Measurements from ENCODE around the gene DBP.

The DBP gene

DNA sequence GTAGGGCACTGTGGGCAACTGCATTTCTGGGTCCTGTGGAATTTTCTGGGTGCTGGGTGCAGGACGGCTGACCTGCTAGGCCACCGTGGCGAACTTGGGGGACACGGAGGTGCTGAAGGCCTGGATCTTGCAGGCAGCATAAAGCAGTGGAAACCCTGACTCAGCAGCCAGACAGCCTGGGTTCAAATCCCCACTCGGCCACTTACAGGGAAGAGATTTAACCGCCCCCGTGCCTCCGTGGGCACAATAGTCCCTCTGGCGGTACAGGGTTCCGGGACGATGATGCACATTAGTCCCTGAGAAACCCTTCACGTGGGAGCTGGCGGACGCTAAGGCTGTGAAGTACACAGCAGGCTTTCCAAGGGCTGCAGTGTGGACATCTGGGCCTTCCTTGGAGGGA is 25.3 kb downstream of the DBP start:
- peaks cover 23% of the 10 kb centered on the region for H3K36me3 Mint-ChIP-seq

DNA sequence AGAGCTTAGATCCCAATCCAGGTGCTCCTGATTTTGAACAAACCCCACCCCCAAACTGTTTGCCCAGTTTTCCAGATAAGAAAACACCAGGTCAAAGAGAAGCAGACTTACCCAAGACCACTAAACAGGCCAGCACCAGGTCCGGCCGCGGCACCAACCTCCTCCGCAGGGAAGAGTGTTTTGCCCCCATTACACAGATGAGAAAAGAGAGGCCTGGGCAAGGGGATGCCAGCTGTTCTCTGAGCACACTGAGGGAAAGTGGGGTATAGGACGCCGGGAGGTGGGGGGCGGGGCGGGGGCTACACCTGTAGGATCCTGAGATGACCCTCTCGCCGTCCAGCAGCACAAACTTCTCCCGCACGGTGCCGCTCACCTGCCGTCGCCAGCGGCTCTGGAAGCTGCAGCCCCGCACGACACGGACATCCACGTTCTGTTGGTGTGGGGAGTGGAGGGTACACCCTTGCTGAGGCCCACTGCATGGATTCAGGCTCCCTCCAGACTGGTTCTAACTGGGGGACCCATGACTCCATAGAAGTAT is 27.5 kb downstream of the DBP start:
- Mint-ChIP-seq H3K4me1 (peaks cover 5% of the 10 kb centered on the region), H3K27ac (no peak overlapping the region), H3K36me3 (peaks cover 6% of the 10 kb centered on the region), H3K9me3 (no peaks in the 10 kb centered on the region), H3K4me3 (no peak overlapping the region), H3K27me3 (no peaks in the 10 kb centered on the region)
- DNase-seq, result no peak
- CTCF ChIA-PET, result interaction anchor here (0.7 to 3.5 kb wide), 12 partner anchors 8 to 342 kb away, joined by 3 to 35 read pairs (median 6); partner anchors contain the start of genes RPL18 and SPHK2

More for the DNA sequence above, 25.3 kb downstream of the DBP start:
- peaks cover 15% of the 10 kb centered on the region for H3K4me1 Mint-ChIP-seq
- no peaks in the 10 kb centered on the region for H3K9me3 Mint-ChIP-seq
- CTCF ChIA-PET, result interaction anchor here (1.9 kb wide), 1 partner anchor 106 kb away, joined by 6 read pairs; no protein-coding TSS in a partner anchor
- no peak overlapping the region for H3K27ac Mint-ChIP-seq
- H3K4me3 Mint-ChIP-seq, result no peak overlapping the region
- no peak for DNase-seq
- H3K27me3 Mint-ChIP-seq, result no peaks in the 10 kb centered on the region

DNA sequence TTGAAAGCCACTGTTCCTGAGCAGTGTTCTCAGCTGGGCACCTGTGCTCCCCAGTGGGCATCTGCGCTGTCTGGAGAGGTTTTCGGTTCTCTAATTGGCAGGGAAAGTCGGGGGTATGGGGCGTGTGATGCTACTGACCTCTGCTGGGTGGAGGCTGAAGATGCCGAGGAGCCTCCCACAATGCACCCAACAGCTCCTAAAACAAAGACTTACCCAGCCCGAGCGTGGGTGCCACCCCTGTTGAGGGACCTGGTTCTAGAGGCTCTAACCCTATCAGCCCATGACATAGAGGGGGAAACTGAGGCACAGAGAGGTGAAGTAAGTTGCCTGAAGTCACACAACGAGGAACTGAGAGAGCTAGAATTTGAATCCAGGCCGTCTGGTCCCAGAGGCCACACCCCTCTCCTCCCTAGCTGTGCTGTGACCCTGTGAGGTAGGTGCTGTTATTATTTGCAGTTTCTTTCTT is 28.3 kb downstream of the DBP start:
- H3K4me1 Mint-ChIP-seq, result peaks cover 5% of the 10 kb centered on the region
- H3K27me3 Mint-ChIP-seq, result no peaks in the 10 kb centered on the region
- no peaks in the 10 kb centered on the region for H3K9me3 Mint-ChIP-seq
- DNase-seq, result peak; percentile 75
- H3K27ac Mint-ChIP-seq, result peak overlapping the region; percentile 77
- CTCF ChIA-PET, result interaction anchor here (0.7 to 3.5 kb wide), 14 partner anchors 9 to 342 kb away, joined by 3 to 35 read pairs (median 4); partner anchors contain the start of genes RPL18 and SPHK2
- H3K4me3 Mint-ChIP-seq, result no peak overlapping the region
- peaks cover 3% of the 10 kb centered on the region for H3K36me3 Mint-ChIP-seq

DNA sequence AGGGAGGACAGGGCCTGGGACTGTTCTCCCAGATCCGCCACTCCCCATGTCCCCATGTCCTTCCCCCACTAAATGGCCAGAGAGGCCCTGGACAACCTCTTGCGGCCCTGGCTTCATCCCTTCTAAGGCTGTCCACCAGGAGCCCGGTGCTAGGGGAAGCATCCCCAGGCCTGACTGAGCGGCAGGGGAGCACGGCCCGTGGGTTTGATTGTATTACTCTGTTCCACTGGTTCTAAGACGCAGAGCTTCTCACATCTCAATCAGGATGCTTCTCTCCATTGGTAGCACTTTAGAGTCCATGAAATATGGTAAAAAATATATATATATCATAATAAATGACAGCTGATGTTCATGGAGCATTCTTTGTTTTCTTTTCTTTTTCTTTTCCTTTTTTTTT is 29.8 kb downstream of the DBP start:
- Mint-ChIP-seq H3K36me3 (no peaks in the 10 kb centered on the region), H3K4me3 (no peak overlapping the region), H3K9me3 (no peaks in the 10 kb centered on the region), H3K27ac (no peak overlapping the region), H3K27me3 (no peaks in the 10 kb centered on the region), H3K4me1 (peaks cover 5% of the 10 kb centered on the region)
- CTCF ChIA-PET, result interaction anchor here (0.6 to 3.5 kb wide), 6 partner anchors 13 to 110 kb away, joined by 3 to 35 read pairs (median 3); no protein-coding TSS in a partner anchor
- DNase-seq, result no peak

DNA sequence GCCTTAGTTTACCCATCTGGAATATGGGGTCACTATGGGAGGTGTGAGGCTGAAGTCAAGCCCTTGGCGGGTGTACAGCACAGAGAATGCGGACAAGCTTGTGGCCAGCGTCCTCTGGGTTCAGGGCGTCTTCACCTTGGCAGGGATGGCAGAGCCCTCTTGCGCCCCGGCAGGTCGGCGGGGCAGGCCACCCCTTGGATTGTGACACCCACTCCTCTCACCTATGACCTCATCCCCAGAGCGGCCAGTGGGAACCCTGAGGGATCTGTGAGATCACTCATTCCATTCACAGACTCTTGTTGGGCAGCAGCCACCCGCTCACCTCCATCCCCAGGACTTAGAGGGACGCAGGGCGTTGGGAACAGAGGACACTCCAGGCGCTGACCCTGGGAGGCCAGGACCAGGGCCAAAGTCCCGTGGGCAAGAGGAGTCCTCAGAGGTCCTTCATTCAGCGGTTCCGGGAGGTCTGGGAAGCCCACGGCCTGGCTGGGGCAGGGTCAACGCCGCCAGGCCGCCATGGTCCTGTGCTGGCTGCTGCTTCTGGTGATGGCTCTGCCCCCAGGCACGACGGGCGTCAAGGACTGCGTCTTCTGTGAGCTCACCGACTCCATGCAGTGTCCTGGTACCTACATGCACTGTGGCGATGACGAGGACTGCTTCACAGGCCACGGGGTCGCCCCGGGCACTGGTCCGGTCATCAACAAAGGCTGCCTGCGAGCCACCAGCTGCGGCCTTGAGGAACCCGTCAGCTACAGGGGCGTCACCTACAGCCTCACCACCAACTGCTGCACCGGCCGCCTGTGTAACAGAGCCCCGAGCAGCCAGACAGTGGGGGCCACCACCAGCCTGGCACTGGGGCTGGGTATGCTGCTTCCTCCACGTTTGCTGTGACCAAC is 30.5 kb downstream of the DBP start, which contains the start of gene SPACA4:
TSS of gene SPACA4 (plus strand) at position 280 of the 896 bp plus-strand sequence. CDS start at position 517, 237 bp downstream.
- DNase-seq, result no peak
- H3K27ac Mint-ChIP-seq, result no peak within 1 kb of the TSS
- CTCF ChIA-PET, result interaction anchor here (0.8 to 3.5 kb wide), 7 partner anchors 12 to 100 kb away, joined by 3 to 35 read pairs (median 3); no protein-coding TSS in a partner anchor
- no peaks in the 10 kb centered on the region for H3K9me3 Mint-ChIP-seq
- H3K4me1 Mint-ChIP-seq, result peaks cover 5% of the 10 kb centered on the region
- H3K27me3 Mint-ChIP-seq, result no peaks in the 10 kb centered on the region
- H3K4me3 Mint-ChIP-seq, result no peak within 1 kb of the TSS
- H3K36me3 Mint-ChIP-seq, result no peaks in the 10 kb centered on the region

DNA sequence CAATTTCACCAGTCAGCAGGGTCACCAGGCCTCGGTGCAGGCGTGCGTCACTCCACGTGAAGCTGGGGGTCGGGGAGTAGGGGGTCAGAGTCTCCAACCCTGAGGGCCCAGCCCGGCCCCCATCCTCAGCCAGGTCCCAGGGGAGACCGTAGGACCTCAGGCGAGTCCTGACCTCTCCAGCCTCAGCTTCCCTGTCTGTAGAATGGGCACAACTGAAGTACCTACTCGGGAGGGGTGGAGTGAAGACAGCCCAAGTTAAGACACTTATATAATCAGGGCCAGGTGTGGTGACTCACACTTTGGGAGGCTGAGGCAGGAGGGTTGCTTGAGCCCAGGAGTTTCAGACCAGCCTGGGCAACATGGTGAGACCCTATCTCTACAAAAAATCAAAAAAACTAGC is 33.3 kb downstream of the DBP start:
- no peaks in the 10 kb centered on the region for H3K9me3 Mint-ChIP-seq
- H3K27ac Mint-ChIP-seq, result no peak overlapping the region
- no peak for DNase-seq
- no peaks in the 10 kb centered on the region for H3K27me3 Mint-ChIP-seq
- H3K36me3 Mint-ChIP-seq, result no peaks in the 10 kb centered on the region
- peaks cover 3% of the 10 kb centered on the region for H3K4me1 Mint-ChIP-seq
- CTCF ChIA-PET, result no interaction called here
- no peak overlapping the region for H3K4me3 Mint-ChIP-seq

DNA sequence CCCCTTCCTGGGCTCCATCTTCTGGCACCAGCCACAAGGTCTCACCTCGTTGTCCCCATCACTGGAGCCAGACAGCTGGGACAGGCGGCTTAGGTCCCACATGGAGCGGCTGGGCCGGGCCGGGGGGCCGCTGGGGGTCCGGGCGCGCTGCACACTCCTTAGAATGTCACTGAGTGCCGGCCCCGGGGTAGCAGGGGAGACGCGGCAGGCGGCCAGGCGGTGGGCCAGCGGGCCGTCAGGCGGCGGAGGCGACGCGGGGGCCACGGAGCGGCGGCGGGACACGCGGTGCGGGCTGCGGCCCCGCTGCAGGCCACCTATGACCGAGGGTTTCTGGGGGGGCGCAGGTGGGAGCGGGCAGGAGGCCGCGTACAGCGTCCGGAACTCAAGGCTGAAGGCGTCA is 33.7 kb downstream of the DBP start:
- Mint-ChIP-seq H3K27me3 (no peaks in the 10 kb centered on the region), H3K9me3 (no peaks in the 10 kb centered on the region), H3K27ac (no peak overlapping the region)

DNA sequence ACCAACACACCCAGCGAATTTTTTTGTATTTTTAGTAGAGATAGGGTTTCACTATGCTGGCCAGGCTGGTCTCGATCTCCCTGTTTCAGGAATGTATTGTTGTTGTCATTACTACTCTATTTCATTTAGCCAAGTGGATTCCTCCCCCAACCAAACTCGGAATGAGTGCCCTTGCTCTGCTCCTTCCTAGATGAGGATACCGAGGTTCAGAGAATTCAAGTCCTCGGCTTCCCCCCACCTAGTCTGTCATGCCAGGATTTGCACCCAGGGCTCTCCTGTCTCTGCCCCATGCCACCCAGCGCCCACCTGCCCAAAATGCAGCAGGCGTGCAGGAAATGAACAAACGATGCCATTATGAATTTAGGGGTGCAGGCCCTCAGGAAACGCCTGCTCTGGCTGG is 34.2 kb downstream of the DBP start:
- Mint-ChIP-seq H3K9me3 (no peaks in the 10 kb centered on the region), H3K4me3 (no peak overlapping the region), H3K4me1 (no peaks in the 10 kb centered on the region), H3K27ac (no peak overlapping the region), H3K36me3 (no peaks in the 10 kb centered on the region), H3K27me3 (no peaks in the 10 kb centered on the region)
- CTCF ChIA-PET, result interaction anchor here (0.8 to 1.5 kb wide), 2 partner anchors 14 to 17 kb away, joined by 3 to 4 read pairs; no protein-coding TSS in a partner anchor
- DNase-seq, result no peak

More for the DNA sequence above, 33.7 kb downstream of the DBP start:
- Mint-ChIP-seq H3K4me3 (no peak overlapping the region), H3K4me1 (no peaks in the 10 kb centered on the region), H3K36me3 (no peaks in the 10 kb centered on the region)
- no peak for DNase-seq
- CTCF ChIA-PET, result no interaction called here

DNA sequence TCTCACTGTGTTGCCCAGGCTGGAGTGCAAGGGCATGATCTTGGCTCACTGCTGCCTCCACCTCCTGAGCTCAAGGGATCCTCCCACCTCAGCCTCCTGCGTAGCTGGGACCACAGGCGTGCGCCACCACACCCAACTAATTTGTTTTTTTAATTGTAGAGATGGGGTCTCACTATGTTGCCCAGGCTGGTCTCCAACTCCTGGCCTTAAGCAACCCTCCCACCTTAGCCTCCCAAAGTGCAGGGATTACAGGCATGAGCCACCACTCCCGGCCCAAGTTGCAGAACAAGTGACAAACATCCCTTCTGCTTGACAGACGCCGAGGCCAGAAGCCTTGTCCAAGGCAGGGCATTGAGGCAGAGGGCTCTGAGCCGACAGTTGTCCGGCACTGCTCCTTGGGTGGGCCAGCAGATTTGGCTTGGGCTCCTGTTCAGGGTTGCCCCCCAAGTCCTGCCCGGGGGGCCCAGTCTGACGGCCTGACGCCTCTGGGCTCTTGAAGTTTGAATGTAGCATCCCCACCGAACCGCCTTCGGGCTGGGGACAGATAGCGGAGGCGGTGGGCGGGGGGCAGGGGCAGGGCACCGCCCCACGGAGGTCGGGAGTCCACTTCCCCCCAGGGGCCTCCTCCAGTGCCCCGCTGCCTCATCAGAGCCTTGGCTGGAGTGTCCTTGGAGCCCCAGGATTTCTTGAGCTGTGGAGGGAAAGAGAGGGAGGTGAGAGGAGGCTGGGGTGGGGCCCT is 36.3 kb downstream of the DBP start:
- Mint-ChIP-seq H3K27ac (no peak overlapping the region), H3K36me3 (no peaks in the 10 kb centered on the region), H3K4me1 (peaks cover 2% of the 10 kb centered on the region), H3K27me3 (no peaks in the 10 kb centered on the region), H3K9me3 (no peaks in the 10 kb centered on the region), H3K4me3 (no peak overlapping the region)
- DNase-seq, result no peak
- CTCF ChIA-PET, result interaction anchor here (0.7 to 1.0 kb wide), 2 partner anchors 8 to 95 kb away, joined by 3 to 4 read pairs; no protein-coding TSS in a partner anchor

DNA sequence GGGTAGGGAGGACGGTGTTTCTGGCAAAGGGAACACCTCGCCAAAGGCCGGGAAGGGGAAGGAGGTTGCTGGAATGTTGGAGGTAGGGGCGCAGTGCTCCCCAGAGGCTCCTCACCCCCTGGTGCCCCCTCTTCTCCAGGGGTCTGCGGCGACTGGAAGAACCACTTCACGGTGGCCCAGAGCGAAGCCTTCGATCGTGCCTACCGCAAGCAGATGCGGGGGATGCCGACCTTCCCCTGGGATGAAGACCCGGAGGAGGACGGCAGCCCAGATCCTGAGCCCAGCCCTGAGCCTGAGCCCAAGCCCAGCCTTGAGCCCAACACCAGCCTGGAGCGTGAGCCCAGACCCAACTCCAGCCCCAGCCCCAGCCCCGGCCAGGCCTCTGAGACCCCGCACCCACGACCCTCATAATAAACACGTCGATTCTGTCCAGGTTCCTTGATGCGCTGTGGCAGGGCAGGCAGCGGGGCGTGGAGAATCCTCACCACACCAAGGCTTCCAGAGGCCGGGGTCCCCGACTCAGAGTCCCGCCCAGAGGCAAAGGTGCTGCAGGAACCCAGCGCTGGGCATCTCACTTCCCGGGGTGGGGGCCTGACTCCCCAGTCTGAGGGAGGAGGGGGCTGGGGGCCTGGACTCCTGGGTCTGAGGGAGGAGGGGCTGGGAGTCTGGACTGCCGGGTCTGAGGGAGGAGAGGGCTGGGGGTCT is 38.0 kb downstream of the DBP start:
- H3K36me3 Mint-ChIP-seq, result no peaks in the 10 kb centered on the region
- peaks cover 5% of the 10 kb centered on the region for H3K4me1 Mint-ChIP-seq
- no peak for DNase-seq
- H3K27ac Mint-ChIP-seq, result no peak overlapping the region
- no peak overlapping the region for H3K4me3 Mint-ChIP-seq
- H3K27me3 Mint-ChIP-seq, result no peaks in the 10 kb centered on the region
- no peaks in the 10 kb centered on the region for H3K9me3 Mint-ChIP-seq
- CTCF ChIA-PET, result no interaction called here

DNA sequence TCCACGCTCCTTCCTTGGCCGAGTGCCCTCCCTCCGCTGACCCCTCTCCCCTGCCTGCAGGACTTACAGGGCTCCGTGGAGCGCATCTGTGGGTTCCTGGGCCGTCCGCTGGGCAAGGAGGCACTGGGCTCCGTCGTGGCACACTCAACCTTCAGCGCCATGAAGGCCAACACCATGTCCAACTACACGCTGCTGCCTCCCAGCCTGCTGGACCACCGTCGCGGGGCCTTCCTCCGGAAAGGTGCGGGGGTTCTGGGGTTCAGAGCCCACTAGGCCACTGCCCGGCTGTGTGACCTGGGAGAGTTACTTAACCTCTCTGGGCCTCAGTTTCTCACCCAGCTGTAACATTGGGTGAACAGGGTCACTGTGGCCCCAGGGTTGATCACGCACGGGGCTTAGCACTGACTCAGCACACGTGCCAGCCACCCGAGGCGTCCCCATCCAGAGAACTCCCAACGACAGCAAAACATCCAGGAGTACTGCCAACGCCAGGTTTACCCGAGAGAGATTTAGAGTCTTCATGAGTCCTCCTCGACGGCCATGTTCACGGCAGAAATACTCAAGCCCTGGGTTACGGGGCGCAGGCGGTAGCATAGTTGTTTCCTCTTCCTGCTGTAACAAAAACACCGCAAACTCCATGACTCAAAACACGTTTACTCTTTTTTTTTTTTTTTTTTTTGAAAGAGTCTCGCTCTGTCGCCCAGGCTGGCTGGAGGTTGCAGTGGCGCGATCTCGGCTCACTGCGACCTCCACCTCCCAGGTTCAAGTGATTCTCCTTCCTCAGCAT is 40.3 kb downstream of the DBP start:
- H3K27ac Mint-ChIP-seq, result peak overlapping the region; percentile 84
- no peaks in the 10 kb centered on the region for H3K36me3 Mint-ChIP-seq
- peaks cover 10% of the 10 kb centered on the region for H3K4me1 Mint-ChIP-seq
- peak overlapping the region; percentile 36 for H3K4me3 Mint-ChIP-seq
- CTCF ChIA-PET, result no interaction called here
- no peaks in the 10 kb centered on the region for H3K9me3 Mint-ChIP-seq
- H3K27me3 Mint-ChIP-seq, result peaks cover 9% of the 10 kb centered on the region
- peak; percentile 59 for DNase-seq

DNA sequence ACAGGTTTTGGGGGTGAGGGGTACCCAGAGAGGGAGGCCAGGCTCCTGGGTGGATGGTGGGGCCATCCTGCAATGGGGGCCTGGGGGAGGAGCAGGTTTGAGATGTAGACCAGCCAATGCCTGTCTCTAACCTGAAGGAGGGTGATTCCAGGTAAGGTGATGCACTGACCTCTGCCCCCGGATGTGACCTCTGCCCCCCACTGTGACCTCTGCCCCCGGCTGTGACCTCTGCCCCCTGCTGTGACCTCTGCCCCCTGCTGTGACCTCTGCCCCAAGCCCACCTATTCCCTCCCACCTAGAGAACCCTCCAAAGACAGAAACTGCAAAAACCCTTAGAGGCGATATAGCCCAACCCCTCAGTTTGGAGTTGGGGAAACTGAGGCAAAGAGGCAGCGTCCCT is 40.9 kb downstream of the DBP start:
- no peak for DNase-seq
- CTCF ChIA-PET, result no interaction called here
- no peaks in the 10 kb centered on the region for H3K36me3 Mint-ChIP-seq
- H3K4me1 Mint-ChIP-seq, result peaks cover 13% of the 10 kb centered on the region
- no peaks in the 10 kb centered on the region for H3K9me3 Mint-ChIP-seq
- peak overlapping the region; percentile 69 for H3K27ac Mint-ChIP-seq
- peak overlapping the region; percentile 36 for H3K4me3 Mint-ChIP-seq
- H3K27me3 Mint-ChIP-seq, result peaks cover 9% of the 10 kb centered on the region

DNA sequence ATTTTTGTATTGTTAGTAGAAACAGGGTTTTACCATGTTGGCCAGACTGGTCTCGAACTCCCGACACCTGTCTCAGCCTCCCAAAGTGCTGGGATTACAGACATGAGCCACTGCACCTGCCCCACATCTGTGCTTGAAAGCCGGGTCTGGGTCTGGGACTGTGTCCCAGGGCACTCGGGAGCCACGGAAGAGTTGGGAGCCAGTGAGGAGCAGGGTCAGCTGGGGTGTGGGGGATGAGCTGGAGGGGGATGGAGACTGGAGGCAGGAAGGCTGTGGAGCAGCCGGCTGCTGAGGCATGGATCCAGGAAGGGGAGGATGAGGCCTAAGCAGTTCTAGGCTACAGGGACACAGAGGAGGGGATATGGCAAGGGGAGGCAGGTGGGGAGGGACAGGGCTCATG is 41.3 kb downstream of the DBP start:
- no peak for DNase-seq
- Mint-ChIP-seq H3K4me3 (peak overlapping the region; percentile 36), H3K4me1 (peaks cover 13% of the 10 kb centered on the region), H3K9me3 (no peaks in the 10 kb centered on the region), H3K36me3 (no peaks in the 10 kb centered on the region), H3K27ac (peak overlapping the region; percentile 69), H3K27me3 (peaks cover 13% of the 10 kb centered on the region)
- CTCF ChIA-PET, result interaction anchor here (1.0 kb wide), 1 partner anchor 11 kb away, joined by 3 read pairs; no protein-coding TSS in a partner anchor
